GM18520 (cell line): ENCODE data around the gene ADD3.

Experiments
- ATAC-seq: cut with Tn5 transposase; IDR thresholded peaks from one replicate; pipeline ENCODE4 v1.9.1; 2021; ENCODE audit not compliant: unreplicated experiment

Gene ADD3, protein sequence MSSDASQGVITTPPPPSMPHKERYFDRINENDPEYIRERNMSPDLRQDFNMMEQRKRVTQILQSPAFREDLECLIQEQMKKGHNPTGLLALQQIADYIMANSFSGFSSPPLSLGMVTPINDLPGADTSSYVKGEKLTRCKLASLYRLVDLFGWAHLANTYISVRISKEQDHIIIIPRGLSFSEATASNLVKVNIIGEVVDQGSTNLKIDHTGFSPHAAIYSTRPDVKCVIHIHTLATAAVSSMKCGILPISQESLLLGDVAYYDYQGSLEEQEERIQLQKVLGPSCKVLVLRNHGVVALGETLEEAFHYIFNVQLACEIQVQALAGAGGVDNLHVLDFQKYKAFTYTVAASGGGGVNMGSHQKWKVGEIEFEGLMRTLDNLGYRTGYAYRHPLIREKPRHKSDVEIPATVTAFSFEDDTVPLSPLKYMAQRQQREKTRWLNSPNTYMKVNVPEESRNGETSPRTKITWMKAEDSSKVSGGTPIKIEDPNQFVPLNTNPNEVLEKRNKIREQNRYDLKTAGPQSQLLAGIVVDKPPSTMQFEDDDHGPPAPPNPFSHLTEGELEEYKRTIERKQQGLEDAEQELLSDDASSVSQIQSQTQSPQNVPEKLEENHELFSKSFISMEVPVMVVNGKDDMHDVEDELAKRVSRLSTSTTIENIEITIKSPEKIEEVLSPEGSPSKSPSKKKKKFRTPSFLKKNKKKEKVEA

DNA sequence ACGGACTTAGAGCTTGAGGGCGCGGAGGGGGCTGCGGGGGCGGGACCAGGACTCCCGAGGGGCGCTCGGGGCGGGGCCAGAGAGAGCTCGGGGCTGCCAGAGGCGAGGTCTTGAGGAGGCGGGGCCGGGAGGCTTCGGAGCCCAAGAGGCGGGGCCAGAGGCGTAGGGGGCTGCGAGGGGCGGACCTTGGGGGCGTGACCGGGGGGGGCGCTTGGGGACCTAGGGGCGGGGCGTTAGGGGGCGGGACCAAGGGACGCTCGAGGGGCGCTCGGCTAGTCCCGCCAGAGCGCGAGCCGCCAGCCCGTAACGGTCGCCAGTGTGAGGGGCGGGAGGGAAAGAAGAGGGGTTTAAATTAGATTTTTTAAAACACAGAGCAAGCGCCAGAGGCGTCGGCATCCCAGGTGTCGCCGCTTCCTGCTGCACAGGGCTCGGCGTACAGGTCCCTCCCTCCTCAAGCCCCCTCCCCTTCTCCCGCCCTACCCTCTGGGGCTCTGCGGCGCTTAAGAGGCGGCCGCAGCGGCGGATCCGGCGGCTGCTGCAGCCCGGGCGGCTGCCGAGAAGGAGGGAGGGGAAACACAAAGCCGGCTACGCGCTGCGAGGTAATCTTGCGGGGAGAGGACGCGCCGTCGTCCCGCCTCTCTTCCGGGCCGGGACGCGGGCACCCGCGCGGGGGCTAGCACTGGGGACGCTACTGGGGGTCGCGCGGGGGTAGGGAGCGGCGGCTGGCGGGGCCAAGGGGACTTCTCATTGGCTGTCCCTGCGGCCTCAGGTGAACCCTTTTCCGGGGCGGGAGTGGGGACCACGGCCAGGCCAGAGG, at the start of gene ADD3:
Gene ADD3 (plus strand): TSS at position 284 of the 817 bp plus-strand sequence. CDS start 92,670 bp downstream, outside the sequence.
- ATAC-seq, result peak; percentile 37

DNA sequence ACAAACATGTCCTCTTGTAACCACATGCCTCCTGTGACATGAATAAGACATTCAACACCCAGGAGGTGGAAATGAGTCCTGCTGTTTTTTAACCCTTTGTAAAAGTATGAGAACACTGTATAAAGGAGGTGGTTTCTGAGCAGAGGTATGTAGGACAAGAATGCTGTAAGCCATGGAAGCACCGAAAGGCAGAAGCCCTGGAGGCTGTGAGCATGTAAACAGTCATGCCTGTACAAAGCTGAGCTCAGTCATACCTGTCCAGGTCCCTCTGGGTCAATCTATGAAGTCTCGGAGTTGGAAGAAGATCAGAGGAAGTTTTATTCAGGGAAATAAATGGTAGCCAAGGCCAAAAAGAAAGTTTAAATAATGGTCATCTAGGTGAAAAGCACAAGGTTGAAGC, 49.7 kb upstream of the ADD3 start:
- no peak for ATAC-seq

DNA sequence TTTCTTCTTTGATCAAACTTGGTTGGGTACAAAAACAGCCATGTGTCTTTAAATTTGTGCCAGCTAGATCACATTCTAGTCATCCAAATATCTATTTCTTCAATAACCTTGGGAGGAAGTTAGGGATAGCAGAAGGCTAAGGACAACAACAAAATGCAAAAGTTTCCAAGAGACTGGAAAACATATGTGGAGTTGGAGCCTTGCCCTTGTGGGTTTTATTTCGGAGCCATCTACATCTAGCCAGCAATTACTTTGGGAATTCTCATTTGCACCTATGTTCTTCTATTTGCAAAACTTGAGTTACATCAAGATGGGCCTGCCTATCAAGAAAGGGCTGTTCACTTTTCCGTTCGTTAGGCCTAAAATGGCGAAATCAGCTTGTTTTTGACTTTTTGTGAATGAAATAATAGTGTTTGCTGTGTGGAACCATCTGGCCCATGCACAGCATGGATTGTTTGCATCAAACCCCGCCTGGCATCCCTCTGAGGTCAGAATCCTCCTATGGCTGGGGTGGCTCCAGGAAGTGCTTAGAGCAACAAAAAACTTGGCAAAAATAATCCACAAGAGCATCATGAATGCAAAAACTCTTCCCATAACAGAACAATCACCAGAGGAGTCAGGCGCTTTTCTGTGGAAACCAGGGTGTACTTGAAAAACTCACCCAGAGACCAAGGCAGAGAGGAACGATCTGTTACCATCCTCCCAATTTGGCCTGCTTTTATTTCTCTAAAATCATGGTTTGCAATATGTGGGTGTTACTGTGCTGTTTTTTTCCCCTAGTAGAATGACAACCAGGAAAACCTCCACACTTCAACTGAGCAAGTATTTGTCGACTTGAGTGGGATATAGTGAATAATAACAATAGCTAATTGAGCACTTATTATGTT, 48.3 kb upstream of the ADD3 start:
- ATAC-seq, result no peak

DNA sequence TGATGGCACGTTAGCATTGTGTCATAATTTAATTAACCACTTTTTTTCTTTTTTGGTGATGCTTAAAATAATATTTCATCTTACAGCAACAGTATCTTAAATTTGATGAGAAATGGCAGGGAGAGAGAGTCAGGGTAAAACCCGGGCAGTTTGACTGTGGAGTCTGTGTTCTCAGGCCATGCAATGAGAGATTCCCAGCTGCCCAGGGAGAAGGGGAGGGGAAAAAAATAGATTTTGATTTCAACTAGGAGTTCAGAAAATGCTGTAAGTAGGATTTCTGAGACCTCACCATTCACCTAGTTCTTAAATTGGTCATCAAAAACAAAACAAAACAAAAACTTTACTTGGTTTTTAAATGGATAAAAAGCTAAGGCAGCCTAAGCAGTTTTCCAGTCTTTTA, 47.1 kb upstream of the ADD3 start:
- ATAC-seq, result no peak

DNA sequence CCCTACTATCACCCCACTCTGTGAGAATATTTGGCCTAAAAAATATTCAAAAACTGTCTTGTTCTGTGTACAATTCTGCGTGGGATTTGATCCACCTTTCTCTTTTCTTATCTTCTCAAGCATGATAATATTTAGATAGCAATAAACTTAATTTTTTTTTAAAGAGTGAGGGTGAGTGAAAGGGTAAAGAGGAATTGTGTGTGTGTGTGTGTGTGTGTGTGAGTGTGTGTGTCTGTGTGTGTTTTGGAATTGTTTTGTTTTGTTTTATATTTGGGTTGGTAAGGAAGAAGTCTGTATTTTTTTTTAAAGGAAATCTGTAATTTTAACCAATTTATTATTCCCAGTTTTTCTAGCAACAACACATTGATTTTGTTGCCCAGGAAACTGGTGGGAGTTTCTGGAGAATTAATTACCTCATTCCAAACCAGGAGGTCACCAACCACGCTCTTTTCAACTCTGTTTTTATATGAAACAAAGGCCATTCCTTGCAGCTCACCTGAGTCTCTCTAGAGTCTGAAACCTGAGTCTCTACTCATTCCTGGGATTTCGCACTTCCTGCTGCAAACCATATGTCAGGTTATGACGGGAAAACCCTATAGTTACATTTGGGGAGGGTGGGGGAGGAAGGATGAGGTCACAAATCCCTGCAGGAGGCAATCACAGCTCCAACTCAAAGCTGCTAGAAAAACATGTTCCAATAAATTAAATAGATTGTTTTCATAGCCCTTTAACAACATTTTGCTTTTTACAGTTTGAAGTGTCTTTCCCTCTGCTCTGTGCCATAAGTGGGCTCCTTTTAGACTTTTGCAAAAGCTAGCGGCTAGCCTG, 46.4 kb upstream of the ADD3 start:
- no peak for ATAC-seq

DNA sequence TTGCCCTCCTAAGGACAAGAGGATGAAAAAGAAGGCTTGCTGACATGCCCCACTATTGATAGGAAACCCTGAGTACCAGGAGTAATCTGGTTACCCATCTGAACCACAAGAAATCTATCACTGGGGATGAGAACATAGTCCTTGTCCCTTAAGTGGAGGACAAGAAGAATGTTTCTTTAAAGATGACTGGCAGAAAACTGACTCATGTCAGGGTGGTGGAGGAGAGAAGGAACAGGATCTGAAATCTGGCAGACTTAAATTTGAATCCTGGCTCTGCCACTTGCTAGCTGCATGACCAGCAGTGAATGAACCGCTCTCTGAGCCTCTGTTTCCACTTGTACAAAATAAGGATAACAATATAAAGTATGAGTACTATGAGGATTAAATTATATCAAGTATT, 45.5 kb upstream of the ADD3 start:
- ATAC-seq, result no peak

DNA sequence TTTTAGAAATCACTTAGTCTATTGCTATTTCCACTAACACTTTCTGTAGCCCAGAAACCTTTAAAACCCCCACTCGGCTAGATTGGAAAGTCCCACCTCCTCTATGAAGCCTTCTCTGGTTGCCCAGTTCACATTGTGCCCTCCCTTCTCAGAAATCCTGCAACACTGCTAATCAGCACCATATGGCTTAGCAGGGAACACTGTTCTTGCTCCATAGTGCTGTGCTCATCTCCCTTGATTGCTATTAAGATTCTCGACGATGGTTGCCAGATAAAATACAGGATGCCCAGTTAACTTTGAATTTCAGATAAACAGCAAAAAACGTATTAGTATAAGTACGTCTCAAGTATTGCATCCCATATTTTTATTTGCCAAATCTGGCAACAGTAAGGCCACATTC, 44.3 kb upstream of the ADD3 start:
- no peak for ATAC-seq

DNA sequence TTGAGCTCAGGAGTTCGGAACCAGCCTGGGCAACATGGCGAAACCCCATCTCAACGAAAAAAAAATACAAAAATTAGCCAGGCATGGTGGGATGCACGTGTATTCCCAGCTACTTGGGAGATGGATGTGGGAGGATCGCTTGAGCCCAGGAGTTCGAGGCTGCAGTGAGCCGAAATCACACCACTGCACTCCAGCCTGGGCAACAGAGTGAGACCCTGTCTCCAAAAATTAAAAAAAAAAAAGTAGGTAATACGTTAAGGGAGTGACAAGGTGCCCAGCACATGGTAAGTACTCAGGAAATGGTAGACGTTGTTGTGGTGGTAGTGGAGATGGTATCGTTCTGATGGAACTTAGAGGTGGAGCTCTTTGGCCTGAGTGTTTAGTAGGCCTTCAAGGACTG, 43.5 kb upstream of the ADD3 start:
- no peak for ATAC-seq

DNA sequence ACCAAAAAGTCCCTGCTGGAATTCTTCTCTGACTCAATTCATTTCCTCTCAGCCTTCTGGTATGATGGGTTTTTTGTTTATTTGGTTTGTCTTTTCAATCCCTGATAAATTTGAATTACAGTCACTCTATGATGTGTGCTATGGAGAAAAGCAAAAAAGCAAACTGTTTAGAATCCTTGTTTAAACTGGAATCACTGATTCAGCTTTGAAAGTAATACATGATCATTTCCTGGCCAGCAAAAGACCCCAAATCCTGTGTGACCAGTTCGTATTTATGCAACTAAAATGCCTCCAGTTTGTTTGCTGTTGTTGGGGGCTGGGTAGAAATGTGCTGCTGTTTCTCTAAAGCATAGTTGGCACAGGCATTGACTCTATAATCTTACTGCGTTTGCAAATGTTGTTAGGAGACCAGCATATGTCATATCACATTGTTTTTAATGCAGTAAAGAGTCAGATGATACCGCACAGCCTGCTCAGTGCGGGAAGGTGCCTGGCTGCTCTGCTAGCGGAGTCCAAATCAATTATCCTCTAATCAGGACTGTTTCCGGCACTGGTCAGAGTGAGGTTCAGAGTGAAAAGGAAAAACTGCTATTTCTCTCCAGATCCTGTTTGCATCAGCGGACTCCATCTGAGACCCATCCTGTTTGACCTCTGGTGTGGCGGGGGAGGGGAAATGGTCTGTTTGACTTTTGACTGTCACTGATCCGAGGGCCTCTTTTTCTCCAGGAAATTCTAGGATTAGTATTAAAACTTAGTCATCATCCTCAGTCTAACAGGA, 40.6 kb upstream of the ADD3 start:
- no peak for ATAC-seq

DNA sequence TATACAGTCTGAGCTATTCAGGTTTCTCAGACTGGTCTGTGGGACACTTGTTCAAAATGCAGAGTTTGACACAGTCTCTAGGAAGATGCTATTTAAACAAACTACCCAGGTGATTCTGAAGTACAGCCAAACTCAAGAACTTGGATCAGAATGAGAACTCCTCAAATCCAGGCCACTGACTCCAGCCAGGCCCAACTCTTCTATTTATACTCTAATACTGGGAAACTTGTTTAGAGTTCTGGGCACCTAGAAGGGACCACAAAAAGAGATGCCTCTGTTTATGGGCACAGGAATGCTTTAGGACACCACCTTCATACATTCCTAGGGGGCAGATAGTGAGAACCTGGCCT, 40.1 kb upstream of the ADD3 start:
- no peak for ATAC-seq

DNA sequence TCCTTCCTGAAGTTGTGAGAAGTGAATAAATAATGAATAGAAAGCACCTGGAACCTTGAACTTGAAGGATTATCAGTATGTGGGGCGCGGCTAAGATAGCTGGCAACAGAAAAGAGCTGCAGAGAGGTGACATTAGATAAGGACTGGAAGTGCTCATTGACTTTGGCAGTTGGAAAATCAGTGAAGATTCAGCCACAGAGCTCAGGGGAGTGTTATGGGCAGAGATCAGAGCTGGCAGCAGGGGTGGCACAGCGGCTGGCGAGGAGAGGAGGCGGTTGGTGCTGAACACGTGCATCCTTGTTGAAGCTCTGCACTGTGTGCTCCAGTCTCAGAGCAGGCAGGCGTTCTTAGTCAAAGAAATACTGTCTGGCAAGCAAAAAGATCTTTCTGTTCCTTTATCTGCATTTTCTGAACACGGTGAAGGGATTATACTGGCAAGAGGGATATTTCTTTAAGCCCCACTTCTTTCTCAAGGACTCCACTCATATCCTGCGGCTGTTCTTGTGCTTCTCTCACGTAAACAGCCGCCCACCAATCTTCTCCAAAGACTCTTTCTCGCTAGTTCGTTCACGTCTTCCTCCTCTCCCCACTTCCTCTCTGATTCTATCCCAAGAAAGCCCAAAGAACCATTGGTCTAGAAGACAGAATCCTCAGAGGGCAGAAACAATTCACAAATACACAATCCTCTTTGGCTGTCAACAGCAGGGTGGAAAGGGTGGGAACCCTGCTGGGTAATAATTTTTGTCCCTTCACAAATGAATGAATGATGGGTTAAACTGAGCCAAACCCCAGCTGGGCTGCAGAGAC, 38.6 kb upstream of the ADD3 start:
- ATAC-seq, result no peak

DNA sequence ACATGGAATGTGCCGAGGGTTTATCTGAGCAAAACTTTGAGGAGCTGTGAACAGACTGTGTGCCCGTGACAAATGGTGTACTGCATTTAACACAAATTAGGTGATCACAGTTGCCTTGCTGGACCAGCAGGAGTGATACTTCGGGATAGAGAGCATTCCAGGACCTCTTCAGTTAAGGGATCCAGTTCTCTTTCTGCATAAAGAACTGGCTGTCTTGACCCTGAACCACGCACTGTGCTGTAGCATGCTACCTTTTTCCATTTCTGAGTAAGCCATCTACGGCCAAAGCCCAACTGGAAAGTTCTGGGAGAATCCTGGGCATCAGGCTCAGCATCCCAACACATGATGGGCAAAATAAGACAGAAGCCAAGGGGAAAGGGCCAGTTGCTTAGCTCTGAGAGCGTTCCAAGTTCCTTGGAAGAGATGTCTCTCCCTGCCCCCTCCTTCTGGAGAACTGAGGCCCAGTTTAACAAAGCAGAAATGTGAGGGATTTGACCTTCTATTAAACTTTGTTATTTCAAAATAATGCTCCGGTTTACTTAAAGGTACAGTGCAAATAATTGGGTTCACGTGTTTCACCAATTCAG, 37.9 kb upstream of the ADD3 start:
- no peak for ATAC-seq

DNA sequence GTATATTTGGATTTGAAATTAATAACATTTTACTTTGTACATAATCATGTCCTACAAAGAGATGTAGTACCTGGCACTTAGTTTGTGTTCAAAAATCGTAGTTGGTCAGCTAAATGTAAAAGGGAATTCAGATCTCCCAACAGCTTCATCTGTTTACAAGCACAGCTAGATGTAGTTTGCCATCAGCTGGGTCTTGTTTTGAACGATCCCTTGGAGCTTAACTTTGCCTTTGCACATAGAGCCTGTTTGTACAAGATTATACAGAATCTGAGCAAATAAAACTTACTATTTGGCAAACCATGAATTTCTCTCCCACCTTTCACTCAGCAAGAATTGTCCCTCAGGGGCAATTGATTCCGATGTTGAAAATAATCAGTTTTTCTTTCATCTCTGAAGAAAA, 36.1 kb upstream of the ADD3 start:
- no peak for ATAC-seq

DNA sequence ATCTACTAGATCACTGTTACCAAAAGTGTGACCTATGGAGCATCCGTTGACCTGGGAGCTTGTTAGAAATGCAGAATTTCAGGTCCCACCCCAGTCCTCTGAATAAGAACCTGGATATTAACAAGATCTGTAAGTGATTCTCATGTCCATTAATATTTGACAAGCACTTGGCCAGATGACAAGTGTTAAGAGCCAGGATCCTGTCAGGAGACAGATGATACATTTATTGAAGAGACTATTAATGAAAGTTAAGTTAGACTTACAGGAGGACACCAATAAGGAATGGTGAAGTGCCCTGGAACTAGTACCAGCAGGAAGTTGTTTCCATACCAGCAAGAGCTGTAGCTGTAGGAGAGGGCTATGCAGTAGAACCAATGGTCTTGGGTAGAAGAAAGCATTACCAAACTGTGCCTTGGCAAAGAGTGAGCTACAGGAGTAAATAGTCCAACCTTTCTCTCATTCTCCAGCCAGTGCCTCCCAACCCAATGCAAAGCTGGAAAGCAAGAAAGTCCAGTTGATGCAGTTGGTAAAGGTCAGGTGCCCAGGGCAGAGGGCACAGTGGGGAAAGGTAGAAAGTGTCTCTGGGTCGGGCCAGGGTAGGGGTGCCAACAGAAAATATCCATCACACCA, 35.3 kb upstream of the ADD3 start:
- no peak for ATAC-seq

DNA sequence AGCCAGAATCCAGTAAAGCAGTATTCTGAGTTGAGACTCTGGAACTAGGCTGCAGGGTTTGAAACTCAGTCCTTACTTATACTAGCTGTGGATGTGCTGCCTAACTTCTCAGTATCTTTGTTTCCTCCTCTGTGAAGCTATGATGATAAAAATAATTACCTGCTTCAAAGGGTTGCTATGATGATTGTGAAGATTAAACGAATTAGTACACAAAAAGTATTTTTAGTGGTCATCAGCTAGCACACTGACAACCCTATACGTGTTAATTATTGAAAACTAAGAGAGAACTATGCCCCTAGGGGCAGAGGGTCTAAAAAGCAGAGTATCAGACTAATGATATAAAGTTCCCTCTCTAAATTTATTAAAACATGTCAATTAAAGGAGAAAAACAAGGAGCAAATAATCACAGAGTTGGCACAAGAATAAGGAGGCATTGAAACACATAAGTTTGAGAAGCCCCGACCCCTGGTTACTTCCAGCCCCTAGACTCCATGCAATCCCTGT, 34.4 kb upstream of the ADD3 start:
- ATAC-seq, result no peak

DNA sequence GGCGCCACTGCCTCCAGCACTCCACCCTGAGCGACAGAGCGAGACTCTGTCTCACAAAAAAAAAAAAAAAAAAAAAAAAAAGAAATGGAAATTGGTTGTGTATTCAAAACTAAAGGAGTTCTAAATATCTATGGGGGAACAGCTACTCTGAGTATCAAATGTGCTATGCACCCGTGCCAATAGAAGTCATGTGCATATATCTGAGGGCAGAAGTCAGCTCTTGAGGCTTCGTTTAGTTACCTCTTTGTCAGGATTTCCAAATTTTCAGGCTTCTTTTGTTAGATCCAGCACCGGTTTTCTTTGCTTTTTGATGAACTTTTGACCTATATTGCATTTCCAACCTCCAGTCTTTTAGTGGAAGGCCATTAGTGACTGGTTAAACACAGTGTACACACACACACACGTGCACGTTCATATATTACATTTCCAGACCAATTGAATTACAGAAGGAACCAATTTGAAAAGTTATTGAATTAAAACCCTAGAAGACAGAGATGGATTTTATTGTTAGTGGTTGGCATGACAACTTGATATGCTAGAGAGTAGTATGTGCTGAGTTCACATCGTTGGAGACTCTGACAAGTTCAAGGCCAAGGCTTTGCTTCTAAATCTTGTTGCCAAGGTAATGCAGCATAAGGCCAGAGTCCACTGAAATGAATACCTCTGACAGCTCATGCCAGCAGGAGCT, 33.1 kb upstream of the ADD3 start:
- ATAC-seq, result no peak
